CD4-positive, alpha-beta T cell treated with Interleukin-2 at 100 ng/mL for 4 hours (primary cell): ENCODE results near the gene IPO7.
A peak's percentile ranks its signal among the peaks of the same experiment; 100 is the strongest.
"Not testable (repeated sequence)": the region's sequence is repeated elsewhere in the genome, so short reads cannot be mapped to it uniquely, and the experiment has no call there.

Source experiments
- DNase-seq: peaks from one replicate; pipeline ENCODE4 v3.0.0-alpha.2; 2020; ENCODE audit warnings: low spot score

Gene IPO7

GRCh38 chr11:9384535-9385326, at the start of gene IPO7:
Gene IPO7 (plus strand): TSS chr11:9384652. CDS start chr11:9384764, 112 bp downstream.
- peak; percentile 88 for DNase-seq

DNA sequence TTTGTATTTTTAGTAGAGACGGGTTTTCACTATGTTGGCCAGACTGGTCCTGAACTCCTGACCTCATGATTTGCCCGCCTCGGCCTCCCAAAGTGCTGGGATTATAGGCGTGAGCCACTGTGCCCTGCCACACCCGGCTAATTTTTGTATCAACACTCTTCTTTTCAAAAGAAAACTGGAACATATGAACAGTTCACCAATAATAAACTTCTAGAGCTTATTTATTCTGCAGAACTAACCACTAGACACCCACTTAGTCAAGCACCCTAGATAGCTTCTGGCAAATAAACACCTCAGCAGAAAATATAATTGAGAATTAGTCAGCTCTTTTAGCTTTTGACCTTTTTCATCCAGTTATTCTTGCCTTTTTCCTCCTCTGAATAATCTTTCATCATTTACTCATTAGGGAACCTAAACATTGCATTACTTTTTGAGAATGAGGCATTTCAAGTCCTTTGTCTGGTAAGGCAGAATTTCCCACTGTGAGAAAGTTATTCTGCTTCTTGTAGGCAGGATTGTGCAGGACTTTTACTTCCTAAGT, 42.7 kb upstream of the IPO7 start:
- DNase-seq, result no peak

DNA sequence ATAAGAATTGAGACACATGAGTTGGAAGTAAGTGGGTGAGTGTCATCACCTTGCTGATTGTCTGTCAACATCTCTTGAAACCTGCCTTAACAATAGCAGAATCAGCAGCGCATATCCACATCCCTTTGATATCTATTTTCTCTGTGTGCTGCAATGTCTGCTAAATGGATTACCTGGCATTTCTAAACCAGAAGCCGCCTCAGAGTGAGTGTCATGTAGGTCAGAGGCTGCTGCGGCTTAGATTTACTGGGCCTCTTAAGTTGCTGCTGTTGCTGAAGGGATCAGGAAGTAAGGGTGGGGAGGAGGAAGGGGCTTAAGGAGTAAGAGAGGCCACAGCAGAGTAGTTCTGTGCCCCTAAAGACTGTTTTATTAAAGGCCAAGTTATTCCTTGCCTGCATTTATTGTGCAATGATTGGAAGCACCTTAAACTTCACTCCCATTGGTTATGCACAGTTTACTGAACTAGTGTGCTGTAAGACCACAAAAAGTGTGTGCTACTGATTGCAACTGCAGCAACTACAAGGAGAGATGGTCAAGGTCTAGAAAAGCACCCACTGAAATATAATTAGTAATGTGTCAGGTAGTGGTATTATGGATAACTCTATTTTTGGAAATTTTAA, 40.3 kb upstream of the IPO7 start:
- DNase-seq, result no peak

DNA sequence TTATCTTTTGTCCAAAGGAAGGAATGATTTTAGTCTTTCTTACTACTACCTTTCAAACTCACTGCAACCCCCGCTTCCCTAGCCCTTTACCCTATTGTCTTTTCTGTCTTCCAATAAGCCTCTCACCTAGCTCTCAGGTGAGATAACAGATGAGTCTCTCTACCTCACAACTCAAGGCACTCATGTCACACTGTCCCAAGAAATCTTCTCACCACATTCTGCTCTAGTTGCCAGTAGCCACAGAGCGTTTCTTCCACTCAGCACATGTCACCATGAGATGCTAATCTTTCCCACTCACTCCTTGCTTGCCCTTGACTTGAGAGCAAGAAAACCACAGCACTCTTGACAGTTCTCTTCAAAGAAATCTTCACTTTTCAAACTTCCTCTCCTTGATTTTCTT, 37.4 kb upstream of the IPO7 start:
- DNase-seq, result peak; percentile 3

- DNase-seq, result not testable (repeated sequence)
These were observed 36.7 kb upstream of the IPO7 start for GRCh38 chr11:9347779-9348178.

- DNase-seq, result no peak
These were observed 33.1 kb upstream of the IPO7 start for GRCh38 chr11:9351321-9351881.

- DNase-seq, result no peak
These were observed 27.4 kb upstream of the IPO7 start for GRCh38 chr11:9357041-9357440.

DNA sequence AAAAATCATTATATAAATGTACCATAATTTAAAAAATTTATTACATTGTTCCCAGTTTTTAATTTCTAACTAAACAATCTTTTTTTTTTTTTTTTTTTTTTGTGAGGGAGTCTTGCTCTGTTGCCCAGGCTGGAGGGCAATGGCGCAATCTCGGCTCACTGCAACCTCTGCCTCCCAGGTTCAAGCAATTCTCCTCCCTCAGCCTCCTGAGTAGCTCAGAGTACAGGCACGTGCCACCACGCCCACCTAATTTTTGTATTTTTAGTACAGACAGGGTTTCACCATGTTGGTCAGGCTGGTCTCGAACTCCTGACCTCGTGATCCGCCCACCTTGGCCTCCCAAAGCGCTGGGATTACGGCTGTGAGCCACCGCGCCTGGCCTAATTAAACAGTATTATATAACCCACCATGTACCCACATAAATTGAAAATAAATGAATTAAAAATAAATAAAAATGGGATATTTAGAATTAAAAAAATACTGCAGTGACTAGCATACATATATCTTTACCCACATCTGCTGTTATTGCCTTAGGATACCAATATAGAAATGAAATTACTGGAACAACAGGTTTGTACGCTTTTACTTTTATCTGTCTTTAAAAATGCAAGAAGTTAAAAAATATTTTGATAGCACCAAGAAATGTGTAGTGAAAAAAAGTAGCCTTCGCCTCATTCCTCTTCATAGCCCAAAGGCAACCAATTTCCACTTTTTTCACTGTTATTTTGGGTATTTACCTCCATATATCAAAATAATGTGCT, 23.4 kb upstream of the IPO7 start:
- DNase-seq, result not testable (repeated sequence)

- DNase-seq, result no peak
These were observed 22.0 kb upstream of the IPO7 start for GRCh38 chr11:9362393-9362863.

GRCh38 chr11:9363954-9364912, 20.2 kb upstream of the IPO7 start:
- peak; percentile 81 for DNase-seq

GRCh38 chr11:9367551-9367950, 16.9 kb upstream of the IPO7 start:
- no peak for DNase-seq

GRCh38 chr11:9377036-9377435, 7.4 kb upstream of the IPO7 start:
- no peak for DNase-seq

DNA sequence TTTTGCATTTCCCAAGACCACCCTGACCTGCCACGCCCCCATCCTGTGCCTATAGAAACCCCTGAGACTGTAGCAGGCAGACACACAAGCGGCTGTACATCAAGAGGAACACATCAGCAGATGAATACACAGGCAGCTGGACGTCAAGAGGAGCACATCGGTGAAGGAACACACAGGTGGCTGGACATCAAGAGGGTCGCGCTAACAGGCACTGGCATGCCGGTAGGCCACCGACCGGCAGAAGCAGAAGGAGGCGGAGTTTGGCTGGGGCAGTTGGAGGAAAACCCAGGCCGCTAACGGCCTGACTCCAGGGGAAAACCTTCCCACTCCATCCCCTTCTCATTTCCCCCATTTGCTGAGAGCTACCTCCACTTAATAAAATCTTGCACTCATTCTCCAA, 5.4 kb upstream of the IPO7 start:
- no peak for DNase-seq

GRCh38 chr11:9380773-9381172, 3.7 kb upstream of the IPO7 start:
- no peak for DNase-seq

- no peak for DNase-seq
These were observed 961 bp downstream of the IPO7 start for GRCh38 chr11:9385327-9385899.

DNA sequence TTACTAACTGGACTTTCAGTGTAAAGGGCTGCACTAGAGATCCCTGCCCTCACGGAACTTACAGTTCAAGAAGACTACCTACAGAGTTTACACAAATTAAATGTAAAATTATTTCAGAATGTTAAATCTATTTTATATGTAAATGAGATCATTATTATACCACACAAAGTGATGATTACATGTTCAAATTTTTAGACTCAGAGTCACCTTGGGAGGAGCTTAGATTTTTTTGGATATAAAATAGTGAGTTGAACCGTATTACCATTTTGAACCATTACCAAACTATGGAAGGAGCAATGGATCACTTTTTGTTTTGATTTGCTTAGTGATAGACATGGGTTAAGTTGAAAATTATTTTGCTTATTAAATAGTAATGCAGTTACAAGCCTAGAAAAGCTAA, 1.6 kb downstream of the IPO7 start:
- no peak for DNase-seq

GRCh38 chr11:9386901-9387300, 2.4 kb downstream of the IPO7 start:
- no peak for DNase-seq

- no peak for DNase-seq
These were observed 11.9 kb downstream of the IPO7 start for GRCh38 chr11:9396310-9396709.

DNA sequence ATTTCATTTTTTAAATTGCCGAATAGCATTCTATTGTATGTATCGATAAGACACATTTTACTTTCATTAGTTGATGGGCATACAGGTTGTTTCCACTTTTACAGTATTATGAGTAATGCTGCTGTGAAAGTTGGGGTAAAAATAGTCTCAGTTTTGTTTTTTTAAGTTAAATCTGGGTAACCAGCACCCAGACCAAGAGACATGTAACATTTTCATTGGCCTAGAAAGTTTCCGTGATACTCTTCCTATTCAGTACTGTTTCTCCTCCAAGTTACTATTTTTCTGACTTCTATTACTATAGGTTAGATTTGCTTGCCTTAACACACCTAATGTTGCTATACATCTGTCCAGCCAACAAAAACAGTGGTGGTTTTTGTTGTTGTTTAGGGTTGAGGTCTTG, 12.3 kb downstream of the IPO7 start:
- no peak for DNase-seq
